ENCODE results near the gene CNGA3.

The CNGA3 gene

GRCh38 chr2:98332989-98333388 is 13.3 kb upstream of the CNGA3 start:
- H3K9me3 ChIP-seq (ENCODE audit: insufficient read depth, low read depth, low read length) = peaks cover 11% of the 10 kb centered on the region
- no peaks in the 10 kb centered on the region for H3K36me3 ChIP-seq (ENCODE audit: insufficient read depth, low read length)
- WGBS = 83% methylated on average over 4 of the region's 5 CpGs
- H3K27ac ChIP-seq (ENCODE audit: low read depth, low read length) = no peak overlapping the region
- no peak overlapping the region for H3K4me3 ChIP-seq (ENCODE audit: low read length)
- H3K9ac ChIP-seq (ENCODE audit: low read depth, low read length) = no peak overlapping the region
- H3K27me3 ChIP-seq (ENCODE audit: insufficient read depth, low read length) = peaks cover 8% of the 10 kb centered on the region; the same call in 1 of the 2 replicates
- peaks cover 21% of the 10 kb centered on the region for H3K4me1 ChIP-seq (ENCODE audit: insufficient read depth, low read length)

GRCh38 chr2:98333922-98334321 is 12.3 kb upstream of the CNGA3 start:
- H3K36me3 ChIP-seq (ENCODE audit: insufficient read depth, low read length) = no peaks in the 10 kb centered on the region
- H3K27me3 ChIP-seq (ENCODE audit: insufficient read depth, low read length) = peaks cover 8% of the 10 kb centered on the region; the same call in 1 of the 2 replicates
- 46% methylated on average over 2 of the region's 2 CpGs for WGBS
- H3K4me3 ChIP-seq (ENCODE audit: low read length) = no peak overlapping the region
- no peak overlapping the region; the same call in 1 of the 2 replicates for H3K27ac ChIP-seq (ENCODE audit: low read depth, low read length)
- H3K9ac ChIP-seq (ENCODE audit: low read depth, low read length) = no peak overlapping the region
- peaks cover 21% of the 10 kb centered on the region for H3K4me1 ChIP-seq (ENCODE audit: insufficient read depth, low read length)
- H3K9me3 ChIP-seq (ENCODE audit: insufficient read depth, low read depth, low read length) = peaks cover 2% of the 10 kb centered on the region; the same call in 1 of the 2 replicates

GRCh38 chr2:98334439-98335078 is 11.7 kb upstream of the CNGA3 start:
- peaks cover 8% of the 10 kb centered on the region; the same call in 1 of the 2 replicates for H3K27me3 ChIP-seq (ENCODE audit: insufficient read depth, low read length)
- H3K9me3 ChIP-seq (ENCODE audit: insufficient read depth, low read depth, low read length) = no peaks in the 10 kb centered on the region; the same call in 1 of the 2 replicates
- peak overlapping the region; percentile 33 for H3K4me3 ChIP-seq (ENCODE audit: low read length)
- H3K4me1 ChIP-seq (ENCODE audit: insufficient read depth, low read length) = peaks cover 21% of the 10 kb centered on the region
- WGBS = 2% methylated on average over 4 of the region's 4 CpGs
- peak overlapping the region; percentile 69; the same call in 1 of the 2 replicates for H3K27ac ChIP-seq (ENCODE audit: low read depth, low read length)
- H3K36me3 ChIP-seq (ENCODE audit: insufficient read depth, low read length) = no peaks in the 10 kb centered on the region
- H3K9ac ChIP-seq (ENCODE audit: low read depth, low read length) = no peak overlapping the region

GRCh38 chr2:98335271-98335670 is 11.0 kb upstream of the CNGA3 start:
- Histone ChIP-seq H3K9me3 (ENCODE audit: insufficient read depth, low read depth, low read length) (no peaks in the 10 kb centered on the region; the same call in 1 of the 2 replicates), H3K4me1 (ENCODE audit: insufficient read depth, low read length) (peaks cover 21% of the 10 kb centered on the region), H3K4me3 (ENCODE audit: low read length) (no peak overlapping the region), H3K27me3 (ENCODE audit: insufficient read depth, low read length) (peaks cover 8% of the 10 kb centered on the region; the same call in 1 of the 2 replicates), H3K9ac (ENCODE audit: low read depth, low read length) (no peak overlapping the region), H3K36me3 (ENCODE audit: insufficient read depth, low read length) (no peaks in the 10 kb centered on the region), H3K27ac (ENCODE audit: low read depth, low read length) (peak overlapping the region; percentile 69; the same call in 1 of the 2 replicates)
- 60% methylated on average over 3 of the region's 3 CpGs for WGBS

- no peaks in the 10 kb centered on the region; the same call in 1 of the 2 replicates for H3K9me3 ChIP-seq (ENCODE audit: insufficient read depth, low read depth, low read length)
- no CpG with 5 or more reads among the region's 2 CpGs for WGBS
- no peaks in the 10 kb centered on the region for H3K36me3 ChIP-seq (ENCODE audit: insufficient read depth, low read length)
- H3K4me3 ChIP-seq (ENCODE audit: low read length) = no peak overlapping the region
- H3K27ac ChIP-seq (ENCODE audit: low read depth, low read length) = no peak overlapping the region
- no peaks in the 10 kb centered on the region; the same call in 1 of the 2 replicates for H3K4me1 ChIP-seq (ENCODE audit: insufficient read depth, low read length)
- H3K9ac ChIP-seq (ENCODE audit: low read depth, low read length) = no peak overlapping the region
- H3K27me3 ChIP-seq (ENCODE audit: insufficient read depth, low read length) = peaks cover 48% of the 10 kb centered on the region
Measured at GRCh38 chr2:98341241-98341640, 5.0 kb upstream of the CNGA3 start.

GRCh38 chr2:98343285-98343684 is 3.0 kb upstream of the CNGA3 start:
- Histone ChIP-seq H3K4me1 (ENCODE audit: insufficient read depth, low read length) (peaks cover 6% of the 10 kb centered on the region; the same call in 1 of the 2 replicates), H3K27me3 (ENCODE audit: insufficient read depth, low read length) (peaks cover 66% of the 10 kb centered on the region)
- WGBS = 88% methylated on average over 3 of the region's 3 CpGs

GRCh38 chr2:98347298-98348065 is 1.2 kb downstream of the CNGA3 start:
- Histone ChIP-seq H3K9ac (ENCODE audit: low read depth, low read length) (no peak overlapping the region), H3K36me3 (ENCODE audit: insufficient read depth, low read length) (no peaks in the 10 kb centered on the region), H3K4me1 (ENCODE audit: insufficient read depth, low read length) (peaks cover 6% of the 10 kb centered on the region; the same call in 1 of the 2 replicates), H3K27ac (ENCODE audit: low read depth, low read length) (no peak overlapping the region), H3K27me3 (ENCODE audit: insufficient read depth, low read length) (peaks cover 79% of the 10 kb centered on the region), H3K9me3 (ENCODE audit: insufficient read depth, low read depth, low read length) (peaks cover 3% of the 10 kb centered on the region; the same call in 1 of the 2 replicates), H3K4me3 (ENCODE audit: low read length) (peak overlapping the region; percentile 48)
- 6% methylated on average over 54 of the region's 54 CpGs for WGBS

More at GRCh38 chr2:98343285-98343684, 3.0 kb upstream of the CNGA3 start:
- Histone ChIP-seq H3K9me3 (ENCODE audit: insufficient read depth, low read depth, low read length) (no peaks in the 10 kb centered on the region; the same call in 1 of the 2 replicates), H3K27ac (ENCODE audit: low read depth, low read length) (no peak overlapping the region), H3K4me3 (ENCODE audit: low read length) (no peak overlapping the region), H3K9ac (ENCODE audit: low read depth, low read length) (no peak overlapping the region), H3K36me3 (ENCODE audit: insufficient read depth, low read length) (no peaks in the 10 kb centered on the region)

GRCh38 chr2:98348066-98348561 is 1.9 kb downstream of the CNGA3 start:
- H3K27me3 ChIP-seq (ENCODE audit: insufficient read depth, low read length) = peaks cover 73% of the 10 kb centered on the region
- H3K9ac ChIP-seq (ENCODE audit: low read depth, low read length) = no peak overlapping the region
- peaks cover 3% of the 10 kb centered on the region; the same call in 1 of the 2 replicates for H3K9me3 ChIP-seq (ENCODE audit: insufficient read depth, low read depth, low read length)
- peak overlapping the region; percentile 48 for H3K4me3 ChIP-seq (ENCODE audit: low read length)
- H3K27ac ChIP-seq (ENCODE audit: low read depth, low read length) = no peak overlapping the region
- peaks cover 6% of the 10 kb centered on the region; the same call in 1 of the 2 replicates for H3K4me1 ChIP-seq (ENCODE audit: insufficient read depth, low read length)
- H3K36me3 ChIP-seq (ENCODE audit: insufficient read depth, low read length) = no peaks in the 10 kb centered on the region
- 9% methylated on average over 12 of the region's 15 CpGs for WGBS

- Histone ChIP-seq H3K27ac (ENCODE audit: low read depth, low read length) (no peak overlapping the region), H3K36me3 (ENCODE audit: insufficient read depth, low read length) (no peaks in the 10 kb centered on the region), H3K4me1 (ENCODE audit: insufficient read depth, low read length) (peaks cover 6% of the 10 kb centered on the region; the same call in 1 of the 2 replicates), H3K9me3 (ENCODE audit: insufficient read depth, low read depth, low read length) (peaks cover 3% of the 10 kb centered on the region; the same call in 1 of the 2 replicates), H3K4me3 (ENCODE audit: low read length) (no peak overlapping the region), H3K27me3 (ENCODE audit: insufficient read depth, low read length) (peaks cover 50% of the 10 kb centered on the region), H3K9ac (ENCODE audit: low read depth, low read length) (no peak overlapping the region)
- WGBS = 84% methylated on average over 1 of the region's 1 CpG
Measured at GRCh38 chr2:98350411-98350810, 4.2 kb downstream of the CNGA3 start.

GRCh38 chr2:98355881-98356280 is 9.6 kb downstream of the CNGA3 start:
- no peaks in the 10 kb centered on the region for H3K27me3 ChIP-seq (ENCODE audit: insufficient read depth, low read length)
- H3K27ac ChIP-seq (ENCODE audit: low read depth, low read length) = no peak overlapping the region
- H3K4me3 ChIP-seq (ENCODE audit: low read length) = no peak overlapping the region
- H3K36me3 ChIP-seq (ENCODE audit: insufficient read depth, low read length) = no peaks in the 10 kb centered on the region
- H3K4me1 ChIP-seq (ENCODE audit: insufficient read depth, low read length) = no peaks in the 10 kb centered on the region
- H3K9ac ChIP-seq (ENCODE audit: low read depth, low read length) = no peak overlapping the region
- H3K9me3 ChIP-seq (ENCODE audit: insufficient read depth, low read depth, low read length) = peaks cover 3% of the 10 kb centered on the region; the same call in 1 of the 2 replicates
- 80% methylated on average over 3 of the region's 3 CpGs for WGBS

GRCh38 chr2:98356729-98357128 is 10.5 kb downstream of the CNGA3 start:
- Histone ChIP-seq H3K9ac (ENCODE audit: low read depth, low read length) (no peak overlapping the region), H3K27me3 (ENCODE audit: insufficient read depth, low read length) (no peaks in the 10 kb centered on the region), H3K9me3 (ENCODE audit: insufficient read depth, low read depth, low read length) (no peaks in the 10 kb centered on the region), H3K4me1 (ENCODE audit: insufficient read depth, low read length) (no peaks in the 10 kb centered on the region), H3K36me3 (ENCODE audit: insufficient read depth, low read length) (no peaks in the 10 kb centered on the region), H3K4me3 (ENCODE audit: low read length) (no peak overlapping the region), H3K27ac (ENCODE audit: low read depth, low read length) (no peak overlapping the region)
- over 99% methylated on average over 6 of the region's 7 CpGs for WGBS
